K562 (cell line): ENCODE measurements around the gene ZFPM1. TPM values are rescaled to one million over a fixed set of nuclear protein-coding genes. Genes with fewer than 3 reads are reported as not detected.

Experiments used
- ATAC-seq: fragments of 200-7000 bp; cut with Tn5 transposase; 3 replicates; pipeline ENCODE4 v1.9.1; 2020; ENCODE audit warnings: moderate library complexity
- BruUV-seq: library from RNA; stranded (reverse); fragments of 400-500 nt; replicated peaks from 2 replicates; lab custom pipeline; 2021; lab: Mats Ljungman, UMichigan
- CTCF ChIA-PET: fragments of 300-600 bp; formaldehyde crosslinking; extraction: SDS; loops from one replicate; lab custom pipeline; 2021; ENCODE audit warnings: low intra/inter-chr PET ratio; lab: Yijun Ruan, JAX
- POLR2A ChIA-PET: fragments of 300-600, 350-650 bp; sonication (Branson Sonifier 250); formaldehyde crosslinking; extraction: SDS; loops from one replicate; lab custom pipeline; 2021; ENCODE audit warnings: antibody characterized with exemption, inconsistent platforms; lab: Yijun Ruan, JAX
- DNase-seq, 4 experiments: peaks; one replicate each; pipeline versions ENCODE4 v3.0.0 to v3.0.0-alpha.2; 2011 to 2018; ENCODE audit warnings: low spot score in 3 of 4, mixed read lengths in 3 of 4; ENCODE audit errors: extremely low read depth in 1 of 4
- FAIRE-seq: peaks from 2 replicates; lab custom pipeline; 2011; peaks lifted over from hg19 to GRCh38; lab: Jason Lieb, UNC
- H2AFZ ChIP-seq: 2 replicates; pipeline ENCODE4 v1.6.0; 2011; ENCODE audit warnings: low read depth, low read length, control low read depth, inconsistent platforms
- H3K27ac ChIP-seq: fragments of 200-600 bp; 3 replicates; pipeline ENCODE4 v1.8.0; 2011; ENCODE audit warnings: low read depth, mild to moderate bottlenecking, control low read depth, inconsistent platforms, low read length, moderate library complexity, mixed read lengths; ENCODE audit errors: extremely low read depth
- H3K27me3 ChIP-seq, 2 experiments: fragments of 300-600 bp in 1 of 2; 2 replicates in 1 of 2; 3 replicates in 1 of 2; pipeline versions ENCODE4 v1.6.0 to v1.8.0; 2011; ENCODE audit warnings: inconsistent platforms in 2 of 2, low read length in 2 of 2, mild to moderate bottlenecking in 1 of 2, mixed read lengths in 1 of 2, moderate library complexity in 1 of 2; ENCODE audit not compliant: control insufficient read depth in 2 of 2, insufficient read depth in 2 of 2
- H3K36me3 ChIP-seq: fragments of 300-600 bp; 3 replicates; pipeline ENCODE4 v1.8.0; 2011; ENCODE audit warnings: mild to moderate bottlenecking, low read length, inconsistent platforms; ENCODE audit not compliant: control insufficient read depth, insufficient read depth
- H3K4me1 ChIP-seq, 2 experiments: fragments of 200-600 bp in 1 of 2; replicated peaks in 1 of 2; 2 replicates in 1 of 2; 3 replicates in 1 of 2; pipeline versions ENCODE4 v1.5.1 to v1.8.0; 2011; ENCODE audit warnings: inconsistent platforms in 2 of 2, low read length in 2 of 2, mild to moderate bottlenecking in 1 of 2, mixed read lengths in 1 of 2, moderate library complexity in 1 of 2; ENCODE audit not compliant: control insufficient read depth in 2 of 2, insufficient read depth in 2 of 2
- H3K4me2 ChIP-seq: 2 replicates; pipeline ENCODE4 v1.6.1; 2011; ENCODE audit warnings: low read length, control low read depth, inconsistent platforms, mixed read lengths; ENCODE audit not compliant: insufficient read depth
- H3K4me3 ChIP-seq: fragments of 200-600 bp; sonication (generic), shearing (Covaris generic); 2 replicates; pipeline ENCODE4 v1.5.1; 2016; ENCODE audit warnings: control low read depth, inconsistent platforms
- H3K79me2 ChIP-seq: fragments of 200-600 bp; 3 replicates; pipeline ENCODE4 v1.8.0; 2011; ENCODE audit warnings: low read length, inconsistent platforms; ENCODE audit not compliant: control insufficient read depth, insufficient read depth
- H3K9ac ChIP-seq, 2 experiments: 2 replicates each; pipeline versions ENCODE4 v1.6.0 to v1.6.1; 2011; ENCODE audit warnings: low read depth in 2 of 2, low read length in 2 of 2, control low read depth in 1 of 2, inconsistent platforms in 1 of 2, mild to moderate bottlenecking in 1 of 2, mixed read lengths in 1 of 2; ENCODE audit not compliant: insufficient read depth in 1 of 2
- H3K9me1 ChIP-seq: one replicate; pipeline ENCODE4 v1.6.0; 2011; ENCODE audit warnings: inconsistent platforms, mild to moderate bottlenecking, low read length, moderate library complexity; ENCODE audit not compliant: control insufficient read depth, insufficient read depth
- H3K9me3 ChIP-seq: replicated peaks from 2 replicates; pipeline ENCODE4 v1.5.1; 2011; ENCODE audit warnings: low read depth, low read length, inconsistent platforms; ENCODE audit not compliant: control insufficient read depth, insufficient read depth
- H4K20me1 ChIP-seq: replicated peaks from 2 replicates; pipeline ENCODE4 v1.6.1; 2011; ENCODE audit warnings: low read length, inconsistent platforms, mixed read lengths; ENCODE audit not compliant: control insufficient read depth, insufficient read depth
- BCOR ChIP-seq: fragments of 450-650 bp; IDR thresholded peaks from 2 replicates; pipeline ENCODE4 v1.6.1; 2016
- BRD4 ChIP-seq: fragments of 200-600 bp; sonication (generic); IDR thresholded peaks from 2 replicates; pipeline ENCODE4 v1.6.1; 2017; ENCODE audit warnings: inconsistent platforms
- CBX5 ChIP-seq: IDR thresholded peaks from 2 replicates; pipeline ENCODE4 v1.6.1; 2014; ENCODE audit warnings: low read depth, borderline replicate concordance
- CEBPB ChIP-seq: fragments of 450-650 bp; IDR thresholded peaks from 2 replicates; pipeline ENCODE4 v1.6.1; 2016; ENCODE audit warnings: missing genetic modification characterization, missing compliant biosample characterization
- CHD4 ChIP-seq: fragments of 200-600 bp; sonication (generic); IDR thresholded peaks from 3 replicates; pipeline ENCODE4 v1.6.1; 2012; ENCODE audit warnings: low read depth, mild to moderate bottlenecking, mixed read lengths, low read length, inconsistent platforms; ENCODE audit not compliant: insufficient read depth, insufficient replicate concordance, poor library complexity, severe bottlenecking
- KDM1A ChIP-seq, 2 experiments: fragments of 450-650 bp; IDR thresholded peaks; 2 replicates each; pipeline ENCODE4 v1.6.1; 2016; ENCODE audit warnings: mild to moderate bottlenecking in 2 of 2
- MCM5 ChIP-seq: fragments of 450-650 bp; IDR thresholded peaks from 2 replicates; pipeline ENCODE4 v1.6.1; 2016; ENCODE audit warnings: low read depth
- PHF21A ChIP-seq: fragments of 450-650 bp; IDR thresholded peaks from 2 replicates; pipeline ENCODE4 v1.6.1; 2017; ENCODE audit warnings: low read depth, borderline replicate concordance
- RBM25 ChIP-seq: fragments of 200-400 bp; formaldehyde crosslinking; IDR thresholded peaks from 2 replicates; pipeline ENCODE4 v1.6.1; 2018; ENCODE audit warnings: low read length, low read depth, moderate library complexity; ENCODE audit not compliant: severe bottlenecking
- RCOR1 ChIP-seq, 2 experiments: IDR thresholded peaks; 2 replicates each; pipeline ENCODE4 v1.6.1; 2012; ENCODE audit warnings: low read depth in 2 of 2, low read length in 2 of 2, borderline replicate concordance in 1 of 2, improper control_type of control experiment in 1 of 2
- SMARCA5 ChIP-seq: fragments of 450-650 bp; IDR thresholded peaks from 2 replicates; pipeline ENCODE4 v1.6.1; 2016
- ZNF140 ChIP-seq: fragments of 250-450 bp; sonication (Bioruptor Pico); IDR thresholded peaks from 2 replicates; pipeline ENCODE4 v1.8.0; 2021; ENCODE audit warnings: moderate library complexity, mild to moderate bottlenecking, inconsistent platforms
- whole genome bisulfite sequencing: fragments of 100-300 bp; shearing (Covaris generic); methylation state at CpG from one replicate; pipeline ENCODE4 v1.1.6; 2016; ENCODE audit warnings: low coverage, mixed read lengths; ENCODE audit not compliant: insufficient coverage; ENCODE audit errors: missing lambda C conversion rate; 5-methylcytosine and 5-hydroxymethylcytosine counted together
- in situ Hi-C: fragments of 300-500 bp; cut with MboI; formaldehyde crosslinking; loops from 4 replicates; pipeline ENCODE4 v1.15.0; 2018; ENCODE audit warnings: inconsistent platforms, mixed read lengths
- intact Hi-C: fragments of 100-400 bp; cut with micrococcal nuclease; formaldehyde crosslinking; loops from 2 replicates; pipeline ENCODE4 v1.14.2; 2022
- polyA plus RNA-seq, 8 experiments: library from polyadenylated mRNA; depleted of rRNA in 4 of 8; stranded (reverse) in 5 of 8; unstranded in 3 of 8; fragments of >200 nt; fragmentation: Nextera tagmentation in 2 of 8; fragmentation: Illumina TruSeq in 1 of 8; extraction: Ambion mirVana in 2 of 8; extraction: Trizol in 1 of 8; gene quantifications; 2 replicates each; pipeline versions ENCODE4 v1.2.1 to v1.2.3, GENCODE V29; 2011 to 2014; ENCODE audit warnings: inconsistent platforms in 1 of 8, missing spikeins in 1 of 8
- total RNA-seq, 7 experiments: library from RNA; depleted of rRNA in 6 of 7; stranded (reverse); fragments of >200 nt in 6 of 7; fragmentation: Illumina TruSeq in 2 of 7; extraction: Trizol in 2 of 7; gene quantifications; 2 replicates each; pipeline versions ENCODE4 v1.2.1 to v1.2.3, GENCODE V29; 2011 to 2021; ENCODE audit warnings: low replicate concordance in 1 of 7
- TF ChIP-seq, protein P1 (sequence below): sonication (generic); formaldehyde crosslinking; IDR thresholded peaks from 2 replicates; pipeline ENCODE4 v1.9.0; 2022; ENCODE audit warnings: mild to moderate bottlenecking, missing genetic modification reagents
- TF ChIP-seq, protein P2 (sequence below): sonication (generic); IDR thresholded peaks from 2 replicates; pipeline ENCODE4 v1.6.1; 2016

Gene ZFPM1
- total and polyA plus RNA-seq, 9 of the 15 experiments (the other 6 are each of a cell fraction or from before 2014, with no cell fraction given): 0.03 to 35.9 (median 1.4) TPM

DNA sequence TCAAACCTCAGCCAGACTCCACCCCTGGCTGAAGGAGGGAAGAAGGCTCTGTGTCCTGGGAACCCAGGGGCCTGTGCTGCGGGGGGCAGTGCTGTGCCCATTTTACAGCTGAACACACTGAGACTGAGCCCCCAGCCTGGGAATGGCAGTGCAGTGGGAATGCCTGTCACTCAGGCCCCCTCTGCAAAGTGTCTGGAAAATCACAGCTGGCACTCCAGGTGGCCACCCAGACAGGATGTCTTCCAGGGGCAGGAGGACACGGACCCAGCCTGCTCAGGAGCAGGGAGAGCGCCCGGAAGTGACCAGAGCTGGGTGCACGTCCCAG lies 37.7 kb upstream of the ZFPM1 start:
- in situ Hi-C loops (no loop called here), intact Hi-C loops (no loop called here)
- ATAC-seq (no peak), FAIRE-seq (no peak), DNase-seq (no peak)
- Histone ChIP-seq H3K9me3 (no peaks in the 10 kb centered on the region), H3K4me3 (no peak overlapping the region), H3K36me3 (no peaks in the 10 kb centered on the region), H3K27ac (no peak overlapping the region), H3K9ac (no peak overlapping the region), H3K27me3 (peaks cover 0 to 55% of the 10 kb centered on the region in 2 experiments; a peak in 2 of 5 replicates), H3K4me2 (peak overlapping the region; percentile 78), H3K4me1 (peaks cover 3 to 64% of the 10 kb centered on the region in 2 experiments; a peak in 3 of 5 replicates), H2AFZ (peak overlapping the region; percentile 60), H4K20me1 (peaks cover 16% of the 10 kb centered on the region), H3K79me2 (no peaks in the 10 kb centered on the region), H3K9me1 (no peaks in the 10 kb centered on the region)
- TF ChIP-seq RBM25 (peak; percentile 75), MCM5 (no peak), CBX5 (no peak), BCOR (peak; percentile 82), SMARCA5 (peak; percentile 35; the same call in 1 of the 2 replicates), BRD4 (no peak), CHD4 (peak; percentile 70), RCOR1 (IDR thresholded peaks at IDR 0.05; ENCODE audit: borderline replicate concordance in 1 of 2, low read depth in 2 of 2, low read length in 2 of 2) (0 out of 4 replicates have a peak, but pooled peaks of 1 of the 2 experiments have one; percentile 12), KDM1A (IDR thresholded peaks at IDR 0.05) (peak; percentile 42 to 64), CEBPB (tag) (no peak), ZNF140 (no peak), PHF21A (no peak)
- TF ChIP-seq, protein P1, sequence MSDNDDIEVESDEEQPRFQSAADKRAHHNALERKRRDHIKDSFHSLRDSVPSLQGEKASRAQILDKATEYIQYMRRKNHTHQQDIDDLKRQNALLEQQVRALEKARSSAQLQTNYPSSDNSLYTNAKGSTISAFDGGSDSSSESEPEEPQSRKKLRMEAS: peak; percentile 18; the same call in 1 of the 2 replicates
- TF ChIP-seq, protein P2, sequence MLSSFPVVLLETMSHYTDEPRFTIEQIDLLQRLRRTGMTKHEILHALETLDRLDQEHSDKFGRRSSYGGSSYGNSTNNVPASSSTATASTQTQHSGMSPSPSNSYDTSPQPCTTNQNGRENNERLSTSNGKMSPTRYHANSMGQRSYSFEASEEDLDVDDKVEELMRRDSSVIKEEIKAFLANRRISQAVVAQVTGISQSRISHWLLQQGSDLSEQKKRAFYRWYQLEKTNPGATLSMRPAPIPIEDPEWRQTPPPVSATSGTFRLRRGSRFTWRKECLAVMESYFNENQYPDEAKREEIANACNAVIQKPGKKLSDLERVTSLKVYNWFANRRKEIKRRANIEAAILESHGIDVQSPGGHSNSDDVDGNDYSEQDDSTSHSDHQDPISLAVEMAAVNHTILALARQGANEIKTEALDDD: no peak
- ChIA-PET POLR2A (interaction anchor here (0.6 to 1.1 kb wide), 5 partner anchors 9 to 459 kb away, joined by 3 to 7 read pairs (median 3); no protein-coding TSS in a partner anchor), CTCF (no interaction called here)
- 28% methylated on average over 5 of the region's 5 CpGs for WGBS
- no TSS peak for BruUV-seq
